Kidney (tissue), 14 donors: ENCODE data around the gene SNTA1. TPM values are rescaled to one million over a fixed set of nuclear protein-coding genes. Genes with fewer than 3 reads are reported as not detected.
"Not testable (repeated sequence)": the region's sequence is repeated elsewhere in the genome, so short reads cannot be mapped to it uniquely, and the experiment has no call there.

Source experiments
- DNase-seq, 5 donors: peaks; one replicate each; pipeline ENCODE4 v3.0.0-alpha.2; 2013 to 2020
- FAIRE-seq: peaks from 2 replicates; lab custom pipeline; 2012; peaks lifted over from hg19 to GRCh38; lab: Jason Lieb, UNC
- H3K27ac ChIP-seq, 2 donors: one replicate each; pipeline ENCODE4 v1.7.0; 2013; ENCODE audit warnings: low read depth in 2 of 2, low read length in 2 of 2, inconsistent platforms in 1 of 2
- H3K27me3 ChIP-seq: one replicate; pipeline ENCODE4 v1.7.1; 2013; ENCODE audit warnings: low read length, inconsistent platforms; ENCODE audit not compliant: control insufficient read depth, insufficient read depth
- H3K36me3 ChIP-seq, 3 donors: one replicate each; pipeline versions ENCODE4 v1.7.0 to v1.7.1; 2013; ENCODE audit warnings: low read length in 3 of 3, control low read depth in 1 of 3, inconsistent platforms in 1 of 3; ENCODE audit not compliant: insufficient read depth in 3 of 3, control insufficient read depth in 2 of 3
- H3K4me1 ChIP-seq, 3 donors: one replicate each; pipeline versions ENCODE4 v1.7.0 to v1.7.1; 2013; ENCODE audit warnings: low read length in 3 of 3, inconsistent platforms in 1 of 3, low read depth in 1 of 3; ENCODE audit not compliant: control insufficient read depth in 2 of 3, insufficient read depth in 2 of 3
- H3K4me3 ChIP-seq, 3 donors: one replicate each; pipeline versions ENCODE4 v1.7.0 to v1.8.1; 2013; ENCODE audit warnings: low read length in 3 of 3, control low read depth in 1 of 3, inconsistent platforms in 1 of 3
- H3K9ac ChIP-seq, 3 donors: one replicate each; pipeline versions ENCODE4 v1.7.0 to v1.7.1; 2013; ENCODE audit warnings: low read length in 3 of 3, control low read depth in 1 of 3, inconsistent platforms in 1 of 3
- H3K9me3 ChIP-seq, 3 donors: one replicate each; pipeline versions ENCODE4 v1.7.0 to v1.7.1; 2013; ENCODE audit warnings: low read length in 3 of 3, control low read depth in 1 of 3, inconsistent platforms in 1 of 3; ENCODE audit not compliant: control insufficient read depth in 2 of 3, insufficient read depth in 1 of 3
- CTCF ChIP-seq: IDR thresholded peaks from 3 replicates; pipeline ENCODE4 v1.5.1; 2012; ENCODE audit warnings: mild to moderate bottlenecking, moderate library complexity, borderline replicate concordance; ENCODE audit not compliant: insufficient read depth; ENCODE audit errors: extremely low read depth
- intact Hi-C: fragments of 100-400 bp; cut with DNase I; formaldehyde crosslinking; loops from one replicate; pipeline ENCODE4 v1.11.1; 2022
- polyA plus RNA-seq: library from polyadenylated mRNA; stranded (reverse); fragments of 350-450 nt; fragmentation: Illumina TruSeq; extraction: RNeasy Lipid Tissue Mini Kit (QIAGEN cat#74804); gene quantifications from one replicate; pipeline ENCODE4 v1.2.3, GENCODE V29; 2014; ENCODE audit warnings: low read depth, low replicate concordance; ENCODE audit not compliant: insufficient read depth
- total RNA-seq: library from RNA; stranded (reverse); fragmentation: NEBNext Ultra II Directional; extraction: Animal tissue kit (Norgen Biotek cat#: 25700); gene quantifications from one replicate; pipeline ENCODE4 v1.2.1, GENCODE V29; 2021
- donor health status: control.
- donor health status: control.
- donor health status: control.
- donor health status: control.
- donor health status: control.
- donor health status: DM: yes; HTN: yes; CAD: no.
- donor health status: Normal renal cell carcinoma (clear cell type).

SNTA1 gene
- total and polyA plus RNA-seq, 2 donors from 2014 or later: 12.2 to 53.6 TPM

GRCh38 chr20:33442136-33443005 is 1.2 kb downstream of the SNTA1 start:
- Histone ChIP-seq H3K27me3 (no peaks in the 10 kb centered on the region), H3K9me3 (no peaks in the 10 kb centered on the region), H3K27ac (peak overlapping the region in 1 of 2 donors; percentile 13), H3K9ac (peak overlapping the region in 2 of 3 donors; percentile 0 to 55), H3K36me3 (no peaks in the 10 kb centered on the region), H3K4me1 (peaks cover 0 to 19% (median 17%) of the 10 kb centered on the region in 3 donors), H3K4me3 (peak overlapping the region in 2 of 3 donors; percentile 62 to 67)
- intact Hi-C loops: no loop called here
- DNase-seq: no peak
- no peak for FAIRE-seq
- TF ChIP-seq CTCF: no peak

- Histone ChIP-seq H3K4me1 (peaks cover 0 to 19% (median 17%) of the 10 kb centered on the region in 3 donors), H3K36me3 (no peaks in the 10 kb centered on the region), H3K27ac (peak overlapping the region in 1 of 2 donors; percentile 13), H3K27me3 (no peaks in the 10 kb centered on the region), H3K9ac (no peak overlapping the region), H3K4me3 (peak overlapping the region in 1 of 3 donors; percentile 17), H3K9me3 (no peaks in the 10 kb centered on the region)
- intact Hi-C loops: no loop called here
- DNase-seq: peak in 1 of 5 donors; percentile 39
- no peak for FAIRE-seq
- no peak for TF ChIP-seq CTCF
These were observed 2.2 kb downstream of the SNTA1 start for GRCh38 chr20:33441142-33441955.

- FAIRE-seq, H3K9me3 ChIP-seq, H3K27ac ChIP-seq, H3K36me3 ChIP-seq, H3K4me3 ChIP-seq, DNase-seq, H3K9ac ChIP-seq, H3K27me3 ChIP-seq, intact Hi-C loops: not testable (repeated sequence)
- H3K4me1 ChIP-seq: peaks cover 0 to 19% (median 17%) of the 10 kb centered on the region in 3 donors
These were observed 3.0 kb downstream of the SNTA1 start for GRCh38 chr20:33440562-33440961.

- peak overlapping the region in 1 of 2 donors; percentile 55 for H3K27ac ChIP-seq
- H3K9ac ChIP-seq: no peak overlapping the region
- H3K36me3 ChIP-seq: no peaks in the 10 kb centered on the region
- peaks cover 0 to 21% (median 19%) of the 10 kb centered on the region in 3 donors for H3K4me1 ChIP-seq
- TF ChIP-seq CTCF: no peak
- no peaks in the 10 kb centered on the region for H3K27me3 ChIP-seq
- no peaks in the 10 kb centered on the region for H3K9me3 ChIP-seq
- H3K4me3 ChIP-seq: no peak overlapping the region
- FAIRE-seq (no peak), DNase-seq (no peak)
- intact Hi-C loops: no loop called here
These were observed 5.1 kb downstream of the SNTA1 start for GRCh38 chr20:33438481-33438880.
